Heart left ventricle (tissue), 16 donors: ENCODE data around the gene MIB2. TPM values are rescaled to one million over a fixed set of nuclear protein-coding genes. Genes with fewer than 3 reads are reported as not detected.
"Not testable (repeated sequence)": the region's sequence is repeated elsewhere in the genome, so short reads cannot be mapped to it uniquely, and the experiment has no call there.

Source experiments
- ATAC-seq, 4 donors: fragments of 200-7000 bp; cut with Tn5 transposase; one replicate each; pipeline ENCODE4 v1.9.1; 2020 to 2022; ENCODE audit warnings: moderate library complexity in 4 of 4, mild to moderate bottlenecking in 3 of 4, moderate number of reproducible peaks in 1 of 4
- DNase-seq, 5 donors: peaks; one replicate each; pipeline ENCODE4 v3.0.0-alpha.2; 2020
- H3K27ac ChIP-seq, 12 donors: fragments of 200-600 bp; sonication (generic) in 4 of 12; one replicate each; pipeline versions ENCODE4 v1.5.0 to v1.8.0; 2016 to 2022; ENCODE audit warnings: mild to moderate bottlenecking in 2 of 12
- H3K27me3 ChIP-seq, 9 donors: fragments of 200-600 bp; sonication (generic) in 2 of 9; one replicate each; pipeline versions ENCODE4 v1.5.1 to v1.8.0; 2016 to 2022; ENCODE audit warnings: mild to moderate bottlenecking in 3 of 9
- H3K36me3 ChIP-seq, 9 donors: fragments of 200-600 bp; sonication (generic) in 2 of 9; one replicate each; pipeline versions ENCODE4 v1.5.0 to v1.8.0; 2018 to 2022; ENCODE audit warnings: mild to moderate bottlenecking in 2 of 9
- H3K4me1 ChIP-seq, 12 donors: fragments of 200-600 bp; sonication (generic) in 4 of 12; one replicate each; pipeline versions ENCODE4 v1.5.0 to v1.8.0; 2016 to 2022; ENCODE audit warnings: mild to moderate bottlenecking in 3 of 12
- H3K4me3 ChIP-seq, 12 donors: fragments of 200-600 bp; sonication (generic) in 4 of 12; one replicate each; pipeline versions ENCODE4 v1.5.0 to v1.8.0; 2017 to 2022; ENCODE audit warnings: mild to moderate bottlenecking in 9 of 12, moderate library complexity in 4 of 12
- H3K9me3 ChIP-seq, 12 donors: fragments of 200-600 bp; sonication (generic) in 4 of 12; one replicate each; pipeline versions ENCODE4 v1.5.0 to v1.8.0; 2016 to 2022; ENCODE audit warnings: mild to moderate bottlenecking in 1 of 12
- POLR2A ChIP-seq, 2 donors: fragments of 450-650 bp; IDR thresholded peaks; one replicate each; pipeline ENCODE4 v1.6.1; 2017; ENCODE audit warnings: antibody characterized with exemption in 2 of 2, mild to moderate bottlenecking in 2 of 2, moderate library complexity in 2 of 2
- WGBS, 4 donors: extraction: QIAGEN DNeasy Blood & Tissue Kit in 2 of 4; methylation state at CpG; one replicate each; pipeline versions ENCODE4 v1.1.5 to v1.1.7; 2013 to 2018; 5-methylcytosine and 5-hydroxymethylcytosine counted together
- intact Hi-C, 10 donors: fragments of 100-400 bp; cut with DNase I; formaldehyde crosslinking; loops; one replicate each; pipeline versions ENCODE4 v1.11.1 to v1.14.2; 2022
- polyA plus RNA-seq, 2 donors: library from polyadenylated mRNA; stranded (reverse); fragments of 200-250 nt; gene quantifications; one replicate each; pipeline ENCODE4 v1.2.3, GENCODE V29; 2013
- total RNA-seq, 9 donors: library from RNA; depleted of rRNA in 2 of 9; stranded (reverse); fragments of >200 nt in 2 of 9; fragmentation: NEBNext Ultra II Directional in 3 of 9; extraction: Animal tissue kit (Norgen Biotek cat#: 25700) in 3 of 9; gene quantifications; one replicate each; pipeline versions ENCODE4 v1.1.0 to v1.2.4, GENCODE V29; 2016 to 2023
- TF ChIP-seq, protein P1 (sequence below), 12 donors: fragments of 200-600 bp; sonication (generic) in 4 of 12; IDR thresholded peaks; one replicate each; pipeline versions ENCODE4 v1.5.0 to v1.8.0; 2018 to 2022; ENCODE audit warnings: antibody characterized with exemption in 12 of 12, mild to moderate bottlenecking in 5 of 12
- donor health status: ischemic (EF 13 %, LVEDD 7.1; RV severe dilation, severe dysfunction).
- donor health status: healthy with polysubstance abuse.
- donor health status: DM: no; HTN: yes; CAD: no.
- donor health status: DM: no; HTN: no; CAD: no.
- donor health status: ischemic (EF 25% LVEDD 6.9; RV normal size, moderate dysfunction).
- donor health status: ischemic (EF 25% LVEDD 5.7; RV mildly dilated, moderate dysfunction).
- donor health status: healthy.
- donor health status: DM: yes; HTN: yes; CAD: no.
- donor health status: ischemic (EF 35%, LVEDD 5.7; RV mildly dilated, moderate dysfunction).
- donor health status: nonischemic (EF 11% LVEDD 7.7; RV severe dilation, severe dysfunction).
- donor health status: DM: yes; HTN: yes; CAD: no.
- donor health status: PGD.
- donor health status: ischemic (EF 29% LVEDD 5.4; RV normal size, mild dysfunction).
- donor health status: nonischemic (EF 23%, LVEDD 6.1; RV moderate dilation, normal function).

The MIB2 gene
- total and polyA plus RNA-seq, 11 donors = 40.7 to 121 (median 76.3) TPM

DNA sequence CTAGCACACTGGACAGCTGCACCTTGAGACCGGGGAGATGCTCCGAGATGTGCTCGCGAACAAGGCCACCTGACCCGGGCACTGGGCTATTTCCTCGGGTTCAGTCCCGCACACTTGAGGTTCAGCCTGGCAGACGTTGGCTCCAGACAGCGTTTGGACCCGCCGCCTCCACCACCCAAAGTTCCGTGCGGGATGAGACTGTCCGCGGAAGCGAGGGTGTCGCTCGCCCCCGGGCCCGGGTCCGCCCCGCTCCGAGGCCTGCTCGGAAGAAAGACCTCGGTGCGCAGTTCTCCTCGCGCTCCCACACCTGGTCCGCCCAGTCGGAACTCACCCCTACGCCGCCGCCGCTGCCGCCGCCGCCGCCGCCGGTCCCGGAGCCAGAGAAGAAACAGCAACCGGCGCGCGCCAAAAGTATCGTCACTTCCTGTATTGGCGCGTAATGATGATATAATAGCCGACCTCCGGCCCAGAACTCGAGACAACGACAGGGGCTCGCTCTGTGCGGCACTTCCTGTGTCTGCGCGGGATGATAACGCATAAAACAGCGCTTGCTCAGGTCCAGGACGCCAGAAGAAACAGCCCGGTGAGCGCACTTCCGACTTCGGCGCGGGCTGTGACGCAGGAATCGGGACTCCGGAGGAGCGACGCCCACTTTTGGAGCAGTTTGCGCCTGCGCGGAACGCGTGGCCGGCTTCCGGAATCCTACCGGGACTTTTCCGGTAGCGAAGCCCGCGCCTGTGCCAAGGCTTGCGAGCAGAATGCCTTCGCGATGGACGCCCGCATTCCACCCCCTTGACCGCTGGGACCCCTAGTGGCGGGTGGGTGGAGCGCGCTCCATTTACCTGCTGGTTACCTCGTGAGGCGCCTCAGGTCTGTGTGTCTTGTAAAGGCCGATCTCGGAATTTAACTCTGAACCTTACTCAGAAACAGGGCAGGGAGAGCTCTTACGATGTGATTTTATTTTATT lies 43.6 kb downstream of the MIB2 start, which contains the start of gene CDK11B:
TSS of gene CDK11B (minus strand) at position 422 of the 967 bp plus-strand sequence. CDS start 1,519 bp downstream, outside the sequence.
- H3K27ac ChIP-seq = peak within 1 kb of the TSS; percentile 89 to 100 (median 94)
- peak; percentile 79 to 96 (median 92) for ATAC-seq
- peaks cover 4 to 41% (median 33%) of the 10 kb centered on the region in 9 donors for H3K36me3 ChIP-seq
- 0% methylated on average over 55 to 71 of the region's 96 CpGs for WGBS, 4 donors
- peak; percentile 95 to 97 (median 95) for DNase-seq
- not testable (repeated sequence) for H3K9me3 ChIP-seq, H3K27me3 ChIP-seq
- TF ChIP-seq, protein P1, sequence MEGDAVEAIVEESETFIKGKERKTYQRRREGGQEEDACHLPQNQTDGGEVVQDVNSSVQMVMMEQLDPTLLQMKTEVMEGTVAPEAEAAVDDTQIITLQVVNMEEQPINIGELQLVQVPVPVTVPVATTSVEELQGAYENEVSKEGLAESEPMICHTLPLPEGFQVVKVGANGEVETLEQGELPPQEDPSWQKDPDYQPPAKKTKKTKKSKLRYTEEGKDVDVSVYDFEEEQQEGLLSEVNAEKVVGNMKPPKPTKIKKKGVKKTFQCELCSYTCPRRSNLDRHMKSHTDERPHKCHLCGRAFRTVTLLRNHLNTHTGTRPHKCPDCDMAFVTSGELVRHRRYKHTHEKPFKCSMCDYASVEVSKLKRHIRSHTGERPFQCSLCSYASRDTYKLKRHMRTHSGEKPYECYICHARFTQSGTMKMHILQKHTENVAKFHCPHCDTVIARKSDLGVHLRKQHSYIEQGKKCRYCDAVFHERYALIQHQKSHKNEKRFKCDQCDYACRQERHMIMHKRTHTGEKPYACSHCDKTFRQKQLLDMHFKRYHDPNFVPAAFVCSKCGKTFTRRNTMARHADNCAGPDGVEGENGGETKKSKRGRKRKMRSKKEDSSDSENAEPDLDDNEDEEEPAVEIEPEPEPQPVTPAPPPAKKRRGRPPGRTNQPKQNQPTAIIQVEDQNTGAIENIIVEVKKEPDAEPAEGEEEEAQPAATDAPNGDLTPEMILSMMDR (IDR thresholded peaks at IDR 0.05) = peak in 11 of 12 donors; percentile 11 to 42 (median 33)
- peak in 1 of 2 donors; percentile 47 for TF ChIP-seq POLR2A (IDR thresholded peaks at IDR 0.05)
- peak within 1 kb of the TSS; percentile 50 to 75 (median 68) for H3K4me3 ChIP-seq
- intact Hi-C loops = loop anchor here in 2 of 10 donors (5.0 to 10.0 kb wide), 2 partner anchors 63 to 84 kb away; partner anchors contain the start of genes CDK11A (in 1 of the 2) and SSU72 (in 1 of the 2)
- H3K4me1 ChIP-seq = peaks cover 0 to 22% (median 1%) of the 10 kb centered on the region in 12 donors

DNA sequence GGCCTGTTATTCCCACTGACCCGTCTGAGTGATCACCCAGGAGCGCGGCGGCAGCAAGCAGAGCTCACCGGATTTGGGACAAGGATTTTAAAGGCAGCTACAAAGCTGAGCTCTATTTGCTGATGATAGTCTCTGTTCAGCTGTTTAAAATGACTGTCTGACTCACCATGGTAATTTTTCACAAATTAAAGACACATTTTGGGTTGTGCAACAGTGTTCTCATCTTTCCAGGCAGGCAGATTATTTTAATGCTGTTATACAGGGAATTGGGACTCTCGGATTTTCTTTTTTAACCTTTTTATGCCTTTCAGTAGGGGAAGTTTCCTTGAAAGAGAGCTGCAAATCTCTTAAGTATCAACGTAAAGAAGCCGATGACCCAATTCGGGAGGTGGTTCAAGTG lies 47.1 kb downstream of the MIB2 start:
- H3K27ac ChIP-seq = peak overlapping the region in 1 of 12 donors; percentile 44
- DNase-seq, H3K4me1 ChIP-seq, H3K9me3 ChIP-seq, H3K4me3 ChIP-seq, intact Hi-C loops, ATAC-seq, H3K27me3 ChIP-seq: not testable (repeated sequence)
- peaks cover 0 to 32% (median 23%) of the 10 kb centered on the region in 9 donors for H3K36me3 ChIP-seq
- 85 to 90% (median 89%) methylated on average over 8 to 9 of the region's 9 CpGs for WGBS, 4 donors

GRCh38 chr1:1662830-1663560 lies 47.7 kb downstream of the MIB2 start:
- Histone ChIP-seq H3K36me3 (peaks cover 0 to 37% (median 29%) of the 10 kb centered on the region in 9 donors), H3K27ac (peak overlapping the region in 1 of 12 donors; percentile 44)
- H3K9me3 ChIP-seq, ATAC-seq, intact Hi-C loops, H3K4me3 ChIP-seq, H3K4me1 ChIP-seq, DNase-seq, H3K27me3 ChIP-seq: not testable (repeated sequence)
- WGBS, 4 donors = 77 to 81% (median 78%) methylated on average over 14 to 15 of the region's 15 CpGs

DNA sequence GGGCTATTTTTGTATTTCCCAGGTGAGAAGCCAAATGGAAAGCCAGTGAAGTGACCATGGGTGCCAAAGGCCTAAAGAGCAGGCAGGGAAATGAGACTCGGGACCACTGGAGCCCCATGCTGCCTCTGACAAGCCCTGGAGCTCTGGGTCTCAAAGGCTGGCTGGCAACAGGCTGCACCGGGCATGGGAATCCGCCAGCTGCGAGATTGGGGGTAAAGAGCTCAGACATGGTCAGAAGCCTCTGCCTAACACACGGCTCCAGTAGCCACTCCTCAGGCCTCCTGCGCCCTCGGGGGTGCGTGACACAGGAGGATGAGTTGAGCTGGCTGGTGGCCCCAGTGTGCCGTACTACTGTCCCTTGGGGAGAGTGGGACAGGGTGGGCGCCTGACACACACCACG lies 49.0 kb downstream of the MIB2 start:
- H3K9me3 ChIP-seq, ATAC-seq, intact Hi-C loops, H3K4me3 ChIP-seq, H3K27me3 ChIP-seq, DNase-seq, H3K27ac ChIP-seq, H3K4me1 ChIP-seq: not testable (repeated sequence)
- 59 to 86% (median 82%) methylated on average over 3 to 7 of the region's 11 CpGs for WGBS, 4 donors
- H3K36me3 ChIP-seq = peaks cover 0 to 47% (median 39%) of the 10 kb centered on the region in 9 donors

DNA sequence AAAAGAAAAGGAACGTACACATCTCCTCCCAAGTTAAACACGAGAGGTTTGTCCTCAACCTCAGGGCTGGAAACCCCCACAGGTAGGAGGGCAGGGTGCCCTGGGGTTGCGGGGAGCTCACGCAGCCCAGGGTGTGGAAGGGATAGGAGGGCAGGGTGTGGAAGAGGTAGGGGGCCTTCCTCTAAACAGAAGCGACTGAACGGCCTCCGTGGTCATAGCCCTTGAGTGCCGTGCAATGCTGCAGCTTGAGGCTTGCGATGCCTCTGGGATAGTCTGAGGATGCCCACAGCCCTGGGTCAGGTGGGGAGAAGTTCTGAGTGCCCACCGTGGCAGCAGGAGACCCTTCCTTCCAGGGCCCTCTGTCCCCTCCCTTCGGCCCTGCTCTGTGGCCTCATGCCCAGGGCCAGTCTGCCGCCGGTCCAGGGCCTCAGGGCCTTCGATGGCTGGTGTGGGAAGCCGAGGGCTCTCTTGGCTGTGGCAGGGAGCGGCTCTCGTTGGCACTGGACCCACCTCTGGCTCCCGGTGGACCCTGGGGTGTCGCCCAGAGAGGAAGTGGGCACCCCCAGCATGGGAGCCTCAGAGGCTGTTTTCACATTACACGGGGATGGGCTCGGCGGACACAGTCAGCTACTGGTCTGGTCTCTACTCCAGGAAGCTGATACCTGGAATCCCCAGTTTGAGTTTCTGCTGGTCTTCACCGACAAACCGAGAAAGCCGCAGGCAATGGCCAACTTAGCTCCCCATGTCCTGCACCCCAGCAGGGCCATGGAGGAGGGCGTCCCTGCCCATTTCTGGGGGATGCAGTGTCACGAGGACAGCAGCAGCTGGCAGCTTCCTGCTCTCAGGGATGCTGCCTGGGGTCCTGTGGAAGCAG lies 49.9 kb downstream of the MIB2 start:
- Histone ChIP-seq H3K36me3 (peaks cover 0 to 54% (median 45%) of the 10 kb centered on the region in 9 donors), H3K27ac (no peak overlapping the region), H3K4me1 (peaks cover 0 to 6% (median 0%) of the 10 kb centered on the region in 12 donors), H3K9me3 (no peaks in the 10 kb centered on the region), H3K4me3 (no peak overlapping the region), H3K27me3 (no peaks in the 10 kb centered on the region)
- ATAC-seq = peak in 1 of 4 donors; percentile 15
- WGBS, 4 donors = 90 to 93% (median 91%) methylated on average over 19 to 27 of the region's 27 CpGs
- intact Hi-C loops = loop anchor here in 1 of 10 donors (1.0 kb wide), 1 partner anchor 64 kb away; no protein-coding TSS in a partner anchor
- TF ChIP-seq, protein P1 (IDR thresholded peaks at IDR 0.05) = no peak
- no peak for TF ChIP-seq POLR2A (IDR thresholded peaks at IDR 0.05)
- no peak for DNase-seq
